Panc1 (cell line): ENCODE measurements around the gene SMIM5.

ENCODE experiments used
- POLR2AphosphoS5 ChIP-seq: IDR thresholded peaks from 2 replicates; pipeline ENCODE4 v1.6.1; 2012; ENCODE audit warnings: mild to moderate bottlenecking, low read depth, low read length, moderate library complexity
- TCF7L2 ChIP-seq: IDR thresholded peaks from 2 replicates; pipeline ENCODE4 v1.6.1; 2011; ENCODE audit warnings: mild to moderate bottlenecking, low read depth, low read length, inconsistent platforms
- TF ChIP-seq, protein P1 (sequence below): fragments of 450-650 bp; IDR thresholded peaks from 2 replicates; pipeline ENCODE4 v1.5.1; 2017; ENCODE audit warnings: mild to moderate bottlenecking

DNA sequence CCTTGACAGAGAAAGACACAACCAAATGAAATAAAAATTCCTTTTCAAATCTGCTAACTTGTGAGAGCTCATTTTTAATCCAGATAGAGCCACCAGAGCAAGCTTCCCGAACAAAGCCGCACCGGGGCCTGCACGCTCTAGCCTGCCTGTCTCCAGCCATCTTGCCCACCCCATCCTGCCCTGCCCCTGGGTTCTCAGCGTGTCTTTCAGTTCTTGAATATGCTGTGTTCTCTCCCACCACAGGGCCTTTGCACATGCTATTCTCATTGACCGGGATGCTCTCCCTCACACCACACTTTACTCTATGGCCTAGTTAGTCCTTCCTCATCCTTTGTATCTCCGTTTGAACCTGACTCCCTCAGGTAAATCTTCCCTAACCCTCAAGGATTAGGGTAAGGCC lies 14.7 kb downstream of the SMIM5 start:
- TF ChIP-seq, protein P1, sequence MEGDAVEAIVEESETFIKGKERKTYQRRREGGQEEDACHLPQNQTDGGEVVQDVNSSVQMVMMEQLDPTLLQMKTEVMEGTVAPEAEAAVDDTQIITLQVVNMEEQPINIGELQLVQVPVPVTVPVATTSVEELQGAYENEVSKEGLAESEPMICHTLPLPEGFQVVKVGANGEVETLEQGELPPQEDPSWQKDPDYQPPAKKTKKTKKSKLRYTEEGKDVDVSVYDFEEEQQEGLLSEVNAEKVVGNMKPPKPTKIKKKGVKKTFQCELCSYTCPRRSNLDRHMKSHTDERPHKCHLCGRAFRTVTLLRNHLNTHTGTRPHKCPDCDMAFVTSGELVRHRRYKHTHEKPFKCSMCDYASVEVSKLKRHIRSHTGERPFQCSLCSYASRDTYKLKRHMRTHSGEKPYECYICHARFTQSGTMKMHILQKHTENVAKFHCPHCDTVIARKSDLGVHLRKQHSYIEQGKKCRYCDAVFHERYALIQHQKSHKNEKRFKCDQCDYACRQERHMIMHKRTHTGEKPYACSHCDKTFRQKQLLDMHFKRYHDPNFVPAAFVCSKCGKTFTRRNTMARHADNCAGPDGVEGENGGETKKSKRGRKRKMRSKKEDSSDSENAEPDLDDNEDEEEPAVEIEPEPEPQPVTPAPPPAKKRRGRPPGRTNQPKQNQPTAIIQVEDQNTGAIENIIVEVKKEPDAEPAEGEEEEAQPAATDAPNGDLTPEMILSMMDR, result no peak
- TF ChIP-seq POLR2AphosphoS5 (no peak), TCF7L2 (no peak)
